GM18499 (cell line): ENCODE results near the gene RNF150.
"Not testable (repeated sequence)": the region's sequence is repeated elsewhere in the genome, so short reads cannot be mapped to it uniquely, and the experiment has no call there.

Source experiments
- ATAC-seq: cut with Tn5 transposase; IDR thresholded peaks from one replicate; pipeline ENCODE4 v1.9.1; 2021; ENCODE audit warnings: moderate number of reproducible peaks; ENCODE audit not compliant: insufficient read depth, unreplicated experiment

Gene RNF150

DNA sequence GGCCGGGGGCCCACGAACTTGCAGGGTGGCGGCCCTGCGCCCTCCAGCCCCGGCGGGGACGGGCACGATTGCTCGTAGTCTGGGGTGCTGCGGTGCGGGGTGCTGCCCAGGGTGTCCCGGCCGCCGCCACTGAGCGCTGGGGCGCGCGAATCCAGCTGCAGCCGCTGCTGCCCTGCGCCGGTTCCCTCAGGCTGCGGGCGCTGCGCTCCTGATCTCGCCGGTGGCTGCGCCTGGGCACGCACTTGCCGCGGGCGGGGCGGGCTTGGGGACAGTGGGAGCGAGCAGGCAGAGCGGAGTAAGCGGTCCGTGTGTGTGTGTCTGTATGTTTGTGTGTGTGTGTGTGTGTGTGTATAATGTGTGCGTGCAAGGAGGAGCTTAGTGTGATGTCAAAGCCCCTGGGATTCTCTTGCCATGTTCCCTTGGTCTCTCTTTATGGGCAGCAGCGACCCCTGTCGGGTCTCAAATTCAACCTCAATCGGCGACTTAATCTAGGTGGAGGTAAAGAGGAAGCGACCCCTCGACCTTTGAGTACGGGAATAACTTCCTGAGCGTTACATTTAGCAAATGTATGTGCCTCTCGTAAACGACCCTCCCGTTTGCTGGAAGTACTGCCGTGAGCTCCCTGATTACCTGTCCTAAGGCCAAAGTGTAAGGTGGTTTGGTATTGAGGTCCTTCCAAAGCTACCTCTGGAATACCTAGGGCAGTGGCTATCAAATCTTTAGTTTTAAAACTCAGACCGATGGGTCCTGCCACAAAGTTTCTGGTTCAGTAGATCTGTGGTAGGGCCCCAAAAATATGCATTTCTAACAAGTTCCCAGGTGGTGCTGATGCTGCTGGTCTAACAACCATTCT is at the start of gene RNF150:
Gene RNF150 (minus strand): TSS at position 324 of the 853 bp plus-strand sequence.
- no peak for ATAC-seq

GRCh38 chr4:141180991-141181761 is 47.9 kb upstream of the RNF150 start:
- no peak for ATAC-seq

GRCh38 chr4:141179474-141180373 is 46.5 kb upstream of the RNF150 start:
- ATAC-seq = no peak

DNA sequence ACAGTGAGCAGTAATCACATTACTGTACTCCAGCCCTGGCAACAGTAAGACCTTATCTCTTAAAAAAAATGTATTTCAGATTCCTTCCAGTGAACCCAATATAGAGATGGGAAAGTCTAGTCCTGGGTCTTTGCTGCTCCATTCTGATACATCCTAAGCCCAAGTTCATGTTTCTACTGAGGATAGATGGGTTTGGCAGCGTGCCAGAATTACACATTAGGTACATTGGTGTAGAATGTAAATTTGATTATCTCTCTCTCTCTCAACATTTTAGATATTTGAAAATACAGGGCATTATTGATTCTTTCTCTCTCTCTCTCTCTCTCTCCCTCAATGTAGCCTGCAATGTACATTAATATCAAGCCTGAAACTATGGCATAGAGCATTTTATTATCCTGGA is 43.9 kb upstream of the RNF150 start:
- no peak for ATAC-seq

- ATAC-seq = no peak
Observed at GRCh38 chr4:141174457-141174856, 41.2 kb upstream of the RNF150 start.

DNA sequence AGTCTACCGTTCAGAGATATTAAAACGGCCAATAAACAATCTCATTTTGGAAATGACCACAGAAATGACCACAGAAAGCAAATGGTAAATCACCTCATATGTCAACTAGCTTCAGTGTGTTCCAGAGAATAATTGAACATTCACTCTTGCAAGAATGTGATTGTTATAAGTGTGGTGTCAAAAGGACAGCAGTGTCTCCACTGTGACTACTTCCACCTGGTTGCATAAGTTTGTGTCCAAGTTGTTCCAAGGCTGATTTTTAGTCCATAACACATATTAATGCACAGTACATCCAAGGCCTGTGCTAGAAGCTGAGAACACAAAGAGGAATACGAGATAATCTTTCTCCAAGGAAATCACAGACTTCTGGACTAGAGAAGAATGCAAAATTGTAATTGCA is 37.4 kb upstream of the RNF150 start:
- no peak for ATAC-seq

DNA sequence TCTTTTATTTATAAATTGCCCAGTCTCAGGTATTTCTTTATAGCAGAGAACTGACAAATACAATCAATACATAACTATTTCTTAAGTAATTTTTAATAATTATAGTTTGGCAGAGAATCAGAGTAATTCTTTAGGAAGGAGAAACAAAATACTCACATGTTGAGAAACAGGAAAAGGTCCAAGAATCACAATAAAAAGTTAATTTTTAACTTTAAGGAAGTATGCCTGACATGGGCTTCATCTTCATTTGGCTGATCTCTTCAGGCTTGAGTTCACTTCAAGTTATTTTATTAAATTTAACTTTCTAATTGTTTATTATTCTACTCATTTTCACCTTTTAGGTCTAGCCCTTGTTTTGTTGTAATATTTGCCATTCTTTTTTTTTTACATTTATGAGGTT is 36.1 kb upstream of the RNF150 start:
- ATAC-seq = no peak

- not testable (repeated sequence) for ATAC-seq
Observed at GRCh38 chr4:141165001-141165400, 31.7 kb upstream of the RNF150 start.

- no peak for ATAC-seq
Observed at GRCh38 chr4:141159027-141159426, 25.8 kb upstream of the RNF150 start.

DNA sequence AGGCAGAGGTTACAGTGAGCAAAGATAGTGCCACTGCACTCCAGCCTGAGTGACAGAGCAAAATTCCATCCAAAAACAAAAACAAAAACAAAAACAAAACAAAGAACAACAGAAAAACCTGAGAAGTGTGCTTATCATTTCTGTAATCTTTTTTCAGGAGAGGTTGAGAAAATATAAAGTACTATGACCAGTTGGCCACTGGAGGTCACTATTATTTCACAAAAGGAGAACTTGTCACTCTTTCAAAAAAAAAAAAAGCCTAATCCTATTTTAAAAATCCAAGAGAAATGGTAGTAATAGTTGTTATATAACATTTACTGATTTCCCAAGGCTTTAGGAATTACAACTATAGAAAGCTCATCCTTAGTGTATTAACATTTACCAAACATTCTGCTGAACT is 24.9 kb upstream of the RNF150 start:
- ATAC-seq = no peak

GRCh38 chr4:141155586-141155985 is 22.3 kb upstream of the RNF150 start:
- ATAC-seq = no peak

DNA sequence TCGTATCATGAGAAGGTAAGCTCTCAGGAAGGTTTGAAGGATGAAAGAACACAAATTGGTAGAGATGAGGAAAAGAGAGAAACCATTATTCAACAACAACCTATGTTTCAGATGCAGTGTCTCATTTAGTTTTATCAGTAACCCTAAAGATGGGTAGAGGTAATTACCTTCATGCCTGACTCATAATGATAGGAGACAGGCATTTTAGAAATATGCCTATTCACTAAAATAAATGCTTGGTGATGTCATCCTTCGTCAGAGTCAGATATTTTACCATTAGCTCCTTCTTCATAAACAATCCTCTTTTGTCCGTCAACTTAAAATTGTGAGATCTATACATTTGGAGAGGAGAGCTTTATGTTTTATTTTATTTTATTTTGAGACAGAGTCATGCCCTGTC is 21.5 kb upstream of the RNF150 start:
- ATAC-seq = no peak

DNA sequence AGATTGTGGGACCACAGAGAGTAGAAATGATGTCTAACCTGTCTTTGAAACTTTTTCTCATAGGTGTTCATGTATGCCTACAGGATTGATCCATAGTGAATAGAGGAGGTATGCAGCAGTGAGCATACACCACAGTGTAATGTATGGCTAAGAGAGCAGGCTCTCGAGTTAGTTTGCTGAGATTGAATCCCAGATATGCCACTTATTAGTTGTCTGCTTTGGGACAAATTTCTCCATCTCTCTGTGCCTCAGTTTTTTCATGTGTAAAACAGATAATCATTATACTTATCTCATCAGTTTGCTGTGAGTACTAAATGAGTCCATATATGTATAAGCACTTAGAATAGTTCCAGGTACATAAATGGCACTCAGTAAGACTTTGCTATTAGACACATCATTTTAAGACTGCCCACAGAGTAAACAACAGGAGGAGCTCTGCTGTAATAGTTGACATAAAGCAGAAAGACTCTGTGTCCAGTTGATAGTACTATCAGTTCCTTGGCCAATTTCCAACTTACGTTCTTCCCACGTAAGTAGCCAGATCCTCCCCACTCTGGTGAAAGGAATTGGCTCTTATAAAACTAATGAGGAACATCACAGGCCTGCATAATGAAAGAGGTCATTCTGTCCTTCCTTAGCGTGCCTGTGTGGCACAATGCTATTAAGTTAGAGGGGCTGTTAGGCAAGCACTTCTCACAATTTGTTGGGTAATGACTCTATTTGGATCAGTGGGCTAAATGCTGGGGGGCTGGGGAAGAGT is 20.7 kb upstream of the RNF150 start:
- no peak for ATAC-seq

DNA sequence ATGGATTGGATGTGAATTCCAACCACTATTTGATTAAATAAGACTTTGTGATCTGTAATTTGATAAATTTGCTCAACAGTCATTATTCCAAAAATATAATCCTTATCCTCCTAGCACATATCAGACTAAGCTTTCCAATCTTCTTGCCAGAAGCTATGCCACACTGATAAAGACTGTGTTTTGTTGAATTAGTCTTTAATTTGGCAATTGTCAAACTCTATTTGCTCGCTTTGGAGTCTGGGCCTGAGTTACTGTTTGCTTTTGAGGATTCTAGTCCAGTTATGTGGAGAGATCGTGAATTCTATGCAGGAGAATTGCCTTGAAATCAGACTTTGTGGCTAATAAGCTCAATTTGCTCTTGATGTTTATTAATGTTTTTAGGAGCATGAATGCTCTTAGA is 10.9 kb upstream of the RNF150 start:
- no peak for ATAC-seq

- no peak for ATAC-seq
Observed at GRCh38 chr4:141142423-141142822, 9.2 kb upstream of the RNF150 start.

- ATAC-seq = no peak
Observed at GRCh38 chr4:141140391-141141200, 7.3 kb upstream of the RNF150 start.

DNA sequence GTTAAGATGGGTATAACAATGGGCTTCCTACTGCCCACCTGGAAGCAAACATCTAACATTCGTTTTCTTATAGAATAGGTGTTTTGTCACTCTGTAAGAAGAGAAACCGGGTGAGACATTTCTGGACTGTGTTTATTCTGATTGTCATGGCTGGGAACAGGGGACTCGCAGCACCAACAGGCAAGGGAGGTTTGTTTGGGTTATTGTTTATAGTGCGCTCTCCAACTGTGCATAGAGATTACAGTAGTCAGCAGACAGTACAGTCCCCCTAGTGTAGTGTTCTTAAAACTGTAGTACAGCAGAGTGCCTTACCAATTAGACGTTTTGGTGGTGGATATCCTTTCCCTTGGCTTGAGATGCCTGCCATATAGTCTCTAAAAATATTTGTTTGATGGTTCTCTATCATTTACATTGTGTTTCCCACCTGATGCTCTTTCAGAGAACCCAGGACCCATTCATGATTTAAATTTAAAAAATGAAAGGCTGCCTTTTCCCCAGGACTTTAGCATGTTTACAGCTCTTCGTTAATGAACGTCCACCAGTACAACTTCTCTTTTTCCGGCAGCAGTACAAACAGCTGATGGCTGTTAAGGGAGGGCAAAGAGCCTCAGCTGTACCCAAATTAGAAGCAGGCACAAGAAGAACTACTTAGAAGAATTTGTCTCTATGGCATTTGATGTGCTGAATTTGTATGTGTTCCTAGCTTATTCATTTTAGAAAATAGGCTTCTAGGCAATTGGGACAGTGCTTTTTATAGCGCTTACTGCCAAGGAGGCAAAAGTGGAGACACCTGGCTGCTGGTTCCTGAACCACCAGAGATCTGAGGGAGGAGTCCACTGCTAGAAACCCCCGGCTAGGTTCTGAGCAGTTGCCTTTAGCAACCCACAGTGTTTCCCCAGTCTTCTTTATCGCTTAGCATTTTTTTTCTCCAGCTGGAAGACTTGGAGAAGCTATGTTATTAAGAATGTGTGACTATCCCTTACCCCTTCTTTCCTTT is 1.0 kb upstream of the RNF150 start:
- no peak for ATAC-seq

GRCh38 chr4:141132709-141133145 is 542 bp downstream of the RNF150 start:
- no peak for ATAC-seq
